Gastrocnemius medialis (tissue), 4 donors: ENCODE results near the gene ERBIN. TPM values are rescaled to one million over a fixed set of nuclear protein-coding genes. Genes with fewer than 3 reads are reported as not detected.
"Not testable (repeated sequence)": the region's sequence is repeated elsewhere in the genome, so short reads cannot be mapped to it uniquely, and the experiment has no call there.

ENCODE experiments used
- ATAC-seq, 2 donors: fragments of 150-250 bp; one replicate each; pipeline ENCODE4 v1.9.1; 2016
- DNase-seq, 2 donors: peaks; one replicate each; pipeline ENCODE4 v3.0.0-alpha.2; 2019
- H3K27ac ChIP-seq, 4 donors: fragments of 200-600 bp; sonication (generic); 1 replicate in 1 of 4; 2 replicates in 3 of 4; pipeline ENCODE4 v1.5.1; 2016 to 2018; ENCODE audit warnings: mild to moderate bottlenecking in 2 of 4, moderate library complexity in 1 of 4
- H3K27me3 ChIP-seq, 3 donors: fragments of 200-600 bp; sonication (generic) in 2 of 3; 1 replicate in 1 of 3; 2 replicates in 2 of 3; pipeline versions ENCODE4 v1.5.1 to v1.6.0; 2016 to 2019; ENCODE audit warnings: mild to moderate bottlenecking in 1 of 3, moderate library complexity in 1 of 3
- H3K36me3 ChIP-seq, 2 donors: fragments of 200-600 bp; sonication (generic) in 1 of 2; one replicate each; pipeline ENCODE4 v1.5.1; 2017 to 2018
- H3K4me1 ChIP-seq, 2 donors: fragments of 200-600 bp; sonication (generic) in 1 of 2; one replicate each; pipeline ENCODE4 v1.5.1; 2016 to 2017; ENCODE audit warnings: mild to moderate bottlenecking in 2 of 2
- H3K4me3 ChIP-seq, 4 donors: fragments of 200-600 bp; sonication (generic) in 3 of 4; 1 replicate in 1 of 4; 2 replicates in 3 of 4; pipeline ENCODE4 v1.5.1; 2016 to 2019; ENCODE audit warnings: mild to moderate bottlenecking in 2 of 4
- H3K9me3 ChIP-seq, 3 donors: fragments of 200-600 bp; sonication (generic) in 2 of 3; 1 replicate in 1 of 3; 2 replicates in 2 of 3; pipeline ENCODE4 v1.5.1; 2016 to 2019
- CTCF ChIP-seq, 5 experiments: fragments of 450-650 bp in 3 of 5; fragments of 200-600 bp in 2 of 5; sonication (generic) in 2 of 5; IDR thresholded peaks in 4 of 5; conservative IDR thresholded peaks in 1 of 5; 1 replicate in 4 of 5; 2 replicates in 1 of 5; pipeline ENCODE4 v1.5.1; 2016 to 2019; ENCODE audit warnings: antibody characterized with exemption in 5 of 5, mild to moderate bottlenecking in 3 of 5, moderate library complexity in 3 of 5
- POLR2A ChIP-seq, 2 donors: fragments of 450-650 bp; IDR thresholded peaks; one replicate each; pipeline ENCODE4 v1.6.1; 2017; ENCODE audit warnings: antibody characterized with exemption in 2 of 2, mild to moderate bottlenecking in 2 of 2, moderate library complexity in 2 of 2
- in situ Hi-C, 4 donors: fragments of 200-750 bp; cut with MboI; loops; one replicate each; pipeline versions ENCODE4 v1.15.0 to v1.8.0; 2017; ENCODE audit warnings: low sequenced_read_pairs in 4 of 4
- intact Hi-C: fragments of 100-400 bp; cut with DNase I; formaldehyde crosslinking; loops from one replicate; pipeline ENCODE4 v1.15.1; 2023; ENCODE audit warnings: low total_unique reads
- total RNA-seq, 4 donors: library from RNA; depleted of rRNA; stranded (reverse); fragments of >200 nt; gene quantifications; one replicate each; pipeline versions ENCODE4 v1.1.0 to v1.2.3, GENCODE V29; 2016

ERBIN gene
- total RNA-seq, 4 donors from 2014 or later: 35.1 to 42.0 (median 38.7) TPM

GRCh38 chr5:65971643-65972042, 45.3 kb downstream of the ERBIN start:
- intact Hi-C loops (no loop called here), in situ Hi-C loops (no loop called here)
- no peak for TF ChIP-seq POLR2A (IDR thresholded peaks at IDR 0.05)
- H3K4me3 ChIP-seq: no peak overlapping the region
- no peaks in the 10 kb centered on the region for H3K36me3 ChIP-seq
- peak; percentile 44 to 55 for ATAC-seq
- H3K27ac ChIP-seq: peak overlapping the region; percentile 86 to 89 (median 86)
- DNase-seq: peak in 1 of 2 donors; percentile 28
- H3K27me3 ChIP-seq: no peaks in the 10 kb centered on the region
- peaks cover 55 to 68% of the 10 kb centered on the region in 2 donors for H3K4me1 ChIP-seq
- H3K9me3 ChIP-seq: no peaks in the 10 kb centered on the region

GRCh38 chr5:65972896-65973295, 46.5 kb downstream of the ERBIN start:
- ATAC-seq, intact Hi-C loops: not testable (repeated sequence)

GRCh38 chr5:65978251-65978650, 51.9 kb downstream of the ERBIN start:
- intact Hi-C loops (no loop called here), in situ Hi-C loops (no loop called here)
- TF ChIP-seq POLR2A (IDR thresholded peaks at IDR 0.05): no peak
- TF ChIP-seq CTCF (IDR thresholded peaks at IDR 0.05 in 4 of 5, conservative IDR thresholded peaks at IDR 0.05 in 1 of 5): no peak
- no peaks in the 10 kb centered on the region for H3K27me3 ChIP-seq
- peaks cover 34 to 35% of the 10 kb centered on the region in 2 donors for H3K4me1 ChIP-seq
- no peaks in the 10 kb centered on the region for H3K9me3 ChIP-seq
- no peak overlapping the region for H3K27ac ChIP-seq
- no peak for ATAC-seq
- no peak for DNase-seq
- no peaks in the 10 kb centered on the region for H3K36me3 ChIP-seq
- H3K4me3 ChIP-seq: no peak overlapping the region

More at GRCh38 chr5:65972896-65973295, 46.5 kb downstream of the ERBIN start:
- H3K27me3 ChIP-seq, H3K9me3 ChIP-seq, DNase-seq, in situ Hi-C loops, H3K36me3 ChIP-seq, H3K27ac ChIP-seq, H3K4me3 ChIP-seq: not testable (repeated sequence)
- peaks cover 43 to 57% of the 10 kb centered on the region in 2 donors for H3K4me1 ChIP-seq

GRCh38 chr5:65981548-65981947, 55.2 kb downstream of the ERBIN start:
- in situ Hi-C loops: no loop called here
- intact Hi-C loops: no loop called here
- ATAC-seq: no peak
- DNase-seq: no peak
- TF ChIP-seq POLR2A (IDR thresholded peaks at IDR 0.05) (no peak), CTCF (IDR thresholded peaks at IDR 0.05 in 4 of 5, conservative IDR thresholded peaks at IDR 0.05 in 1 of 5) (no peak)
- Histone ChIP-seq H3K36me3 (no peaks in the 10 kb centered on the region), H3K4me1 (peaks cover 39 to 56% of the 10 kb centered on the region in 2 donors), H3K27me3 (no peaks in the 10 kb centered on the region), H3K4me3 (no peak overlapping the region), H3K9me3 (no peaks in the 10 kb centered on the region), H3K27ac (peak overlapping the region; percentile 15 to 67 (median 41))

- intact Hi-C loops: no loop called here
- Histone ChIP-seq H3K36me3 (no peaks in the 10 kb centered on the region), H3K9me3 (no peaks in the 10 kb centered on the region), H3K27me3 (no peaks in the 10 kb centered on the region), H3K4me1 (peaks cover 43 to 60% of the 10 kb centered on the region in 2 donors), H3K4me3 (no peak overlapping the region), H3K27ac (peak overlapping the region; percentile 15 to 67 (median 41))
- ATAC-seq (no peak), DNase-seq (no peak)
- TF ChIP-seq CTCF (IDR thresholded peaks at IDR 0.05 in 4 of 5, conservative IDR thresholded peaks at IDR 0.05 in 1 of 5): no peak
- TF ChIP-seq POLR2A (IDR thresholded peaks at IDR 0.05): no peak
- in situ Hi-C loops: no loop called here
Measured at GRCh38 chr5:65981969-65982619, 55.7 kb downstream of the ERBIN start.
